Neural crest cell (in vitro differentiated cells): Measurements from ENCODE around the gene PTMA. TPM values are rescaled to one million over a fixed set of nuclear protein-coding genes. Genes with fewer than 3 reads are reported as not detected.
A peak's percentile ranks its signal among the peaks of the same experiment; 100 is the strongest.

Experiments used
- DNase-seq: peaks from one replicate; pipeline ENCODE4 v3.0.0; 2021; ENCODE audit warnings: low read depth, mixed read lengths, low spot score
- H3K27ac Mint-ChIP-seq: one replicate; pipeline ENCODE4 v1.8.0; 2021; ENCODE audit warnings: mild to moderate bottlenecking, mixed read lengths; ENCODE audit not compliant: unreplicated experiment
- H3K27me3 Mint-ChIP-seq: 2 replicates; pipeline ENCODE4 v1.8.0; 2021; ENCODE audit warnings: low read depth, mild to moderate bottlenecking, mixed read lengths
- H3K36me3 Mint-ChIP-seq: 2 replicates; pipeline ENCODE4 v1.8.0; 2021; ENCODE audit warnings: low read depth, mild to moderate bottlenecking, mixed read lengths
- H3K4me1 Mint-ChIP-seq: 2 replicates; pipeline ENCODE4 v1.8.0; 2021; ENCODE audit warnings: mixed read lengths
- H3K4me3 Mint-ChIP-seq: one replicate; pipeline ENCODE4 v1.8.0; 2021; ENCODE audit warnings: mild to moderate bottlenecking, mixed read lengths
- H3K9me3 Mint-ChIP-seq: 2 replicates; pipeline ENCODE4 v1.8.0; 2021; ENCODE audit warnings: mixed read lengths
- total RNA-seq: library from RNA; stranded (reverse); gene quantifications from 2 replicates; pipeline ENCODE4 v1.2.1, GENCODE V29; 2021
- TF ChIP-seq, protein P1 (sequence below): fragments of 200-600 bp; sonication (generic); conservative IDR thresholded peaks from 2 replicates; pipeline ENCODE4 v1.5.0; 2021; ENCODE audit warnings: antibody characterized with exemption, mild to moderate bottlenecking

The PTMA gene
- total RNA-seq, 1 donor from 2014 or later = 1,415 TPM

DNA sequence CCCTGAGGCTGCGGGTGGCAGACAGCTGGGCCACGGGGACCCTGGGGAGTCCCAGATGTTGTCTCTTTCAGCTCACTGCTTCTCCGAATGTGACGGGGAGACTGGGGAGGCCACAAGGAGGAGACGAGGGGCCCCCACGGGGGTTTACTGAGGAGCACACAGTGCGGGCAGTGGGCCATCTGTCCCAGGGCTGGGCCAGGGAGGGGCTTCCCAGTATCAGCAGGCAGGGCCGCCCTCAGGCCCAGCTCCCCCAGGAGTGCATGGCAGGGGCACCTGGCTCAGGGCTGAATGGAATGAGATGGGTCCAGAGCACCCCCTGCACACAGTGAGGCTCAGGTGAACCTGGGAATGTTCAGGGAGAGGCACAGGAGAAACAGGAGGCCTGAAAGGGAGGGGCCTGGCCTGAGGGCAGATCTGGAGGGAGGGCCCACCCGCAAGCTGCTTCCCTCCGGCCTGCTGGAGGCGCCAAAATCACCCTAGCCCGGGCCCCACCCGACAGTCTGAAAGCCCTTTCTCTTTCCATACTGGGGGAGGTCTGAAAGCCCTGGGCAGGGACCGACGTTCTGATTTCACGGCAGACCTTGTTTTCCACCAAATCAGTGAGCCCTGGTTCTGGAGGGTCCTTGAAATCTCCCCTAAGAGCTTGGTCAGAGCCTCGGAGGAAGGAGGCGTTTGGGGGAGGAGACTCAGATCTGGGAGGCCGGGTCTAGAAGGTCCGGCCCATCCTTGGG is 35.5 kb upstream of the PTMA start:
- TF ChIP-seq, protein P1, sequence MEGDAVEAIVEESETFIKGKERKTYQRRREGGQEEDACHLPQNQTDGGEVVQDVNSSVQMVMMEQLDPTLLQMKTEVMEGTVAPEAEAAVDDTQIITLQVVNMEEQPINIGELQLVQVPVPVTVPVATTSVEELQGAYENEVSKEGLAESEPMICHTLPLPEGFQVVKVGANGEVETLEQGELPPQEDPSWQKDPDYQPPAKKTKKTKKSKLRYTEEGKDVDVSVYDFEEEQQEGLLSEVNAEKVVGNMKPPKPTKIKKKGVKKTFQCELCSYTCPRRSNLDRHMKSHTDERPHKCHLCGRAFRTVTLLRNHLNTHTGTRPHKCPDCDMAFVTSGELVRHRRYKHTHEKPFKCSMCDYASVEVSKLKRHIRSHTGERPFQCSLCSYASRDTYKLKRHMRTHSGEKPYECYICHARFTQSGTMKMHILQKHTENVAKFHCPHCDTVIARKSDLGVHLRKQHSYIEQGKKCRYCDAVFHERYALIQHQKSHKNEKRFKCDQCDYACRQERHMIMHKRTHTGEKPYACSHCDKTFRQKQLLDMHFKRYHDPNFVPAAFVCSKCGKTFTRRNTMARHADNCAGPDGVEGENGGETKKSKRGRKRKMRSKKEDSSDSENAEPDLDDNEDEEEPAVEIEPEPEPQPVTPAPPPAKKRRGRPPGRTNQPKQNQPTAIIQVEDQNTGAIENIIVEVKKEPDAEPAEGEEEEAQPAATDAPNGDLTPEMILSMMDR = no peak
- Mint-ChIP-seq H3K9me3 (no peaks in the 10 kb centered on the region), H3K4me3 (no peak overlapping the region), H3K27ac (no peak overlapping the region), H3K36me3 (no peaks in the 10 kb centered on the region), H3K27me3 (no peaks in the 10 kb centered on the region), H3K4me1 (peaks cover 29% of the 10 kb centered on the region)
- DNase-seq = no peak

DNA sequence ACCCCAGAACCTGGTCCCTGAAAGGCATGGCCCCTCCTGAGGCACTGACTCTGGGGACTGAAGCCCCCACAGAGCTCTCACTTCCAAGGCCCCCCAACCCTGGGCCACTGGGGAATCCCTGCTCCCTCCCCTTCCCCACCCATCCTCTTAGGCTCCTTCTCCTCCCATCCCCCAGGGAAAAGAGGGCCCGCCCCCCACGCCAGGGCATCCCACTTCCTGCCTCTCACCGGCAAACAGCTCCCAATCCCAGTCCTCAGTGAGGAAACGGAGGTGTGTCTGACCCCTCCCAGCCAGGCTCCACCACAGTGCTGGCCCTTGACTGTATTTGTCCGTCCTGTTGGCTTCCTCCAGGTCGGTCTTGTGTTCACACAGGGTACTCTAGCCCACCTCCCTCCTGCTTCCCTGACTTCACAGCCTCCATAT is 35.0 kb upstream of the PTMA start:
- TF ChIP-seq, protein P1 = no peak
- no peak for DNase-seq
- H3K27ac Mint-ChIP-seq = peak overlapping the region; percentile 93
- H3K9me3 Mint-ChIP-seq = no peaks in the 10 kb centered on the region
- H3K4me1 Mint-ChIP-seq = peaks cover 30% of the 10 kb centered on the region
- no peaks in the 10 kb centered on the region for H3K27me3 Mint-ChIP-seq
- H3K36me3 Mint-ChIP-seq = no peaks in the 10 kb centered on the region
- H3K4me3 Mint-ChIP-seq = peak overlapping the region; percentile 81

DNA sequence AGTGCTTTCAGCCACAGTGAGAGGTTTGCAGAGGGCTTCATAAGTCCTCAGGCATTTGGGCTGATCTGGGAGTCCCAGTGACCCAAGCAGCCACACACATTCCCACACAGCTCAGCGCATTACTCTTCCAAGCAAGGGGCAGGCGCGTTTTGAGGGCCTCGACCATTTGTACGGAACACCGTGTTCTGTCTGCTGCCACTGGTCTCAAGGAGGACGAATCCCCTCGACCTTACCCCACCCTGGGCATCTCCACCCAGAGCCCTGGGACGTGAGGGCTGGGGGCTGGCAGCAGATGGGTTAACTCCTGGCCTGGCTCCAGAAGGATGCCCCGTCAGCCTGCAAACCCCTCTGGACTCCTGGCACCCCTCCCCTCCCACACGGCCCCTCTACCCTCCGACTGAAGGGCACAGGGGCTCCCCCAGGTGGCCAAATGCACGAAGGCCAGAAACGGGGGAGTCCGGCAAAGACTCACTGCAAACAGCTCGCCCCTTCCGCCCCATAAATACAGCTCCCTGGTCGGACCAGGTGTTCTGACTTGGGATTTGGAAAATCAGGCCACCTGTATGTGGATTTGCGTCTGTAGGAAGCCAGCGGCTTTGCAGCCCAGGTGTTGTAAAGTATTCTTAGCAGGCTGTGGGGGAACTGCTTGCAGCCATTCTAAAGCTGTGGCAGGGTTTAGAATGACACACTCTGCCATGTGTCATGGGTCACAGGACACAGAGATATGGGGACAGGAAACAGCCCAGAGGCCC is 33.6 kb upstream of the PTMA start:
- Mint-ChIP-seq H3K4me3 (no peak overlapping the region), H3K27me3 (no peaks in the 10 kb centered on the region), H3K4me1 (peaks cover 30% of the 10 kb centered on the region), H3K36me3 (no peaks in the 10 kb centered on the region), H3K27ac (no peak overlapping the region), H3K9me3 (no peaks in the 10 kb centered on the region)
- DNase-seq = peak; percentile 77
- TF ChIP-seq, protein P1 = peak; percentile 80

DNA sequence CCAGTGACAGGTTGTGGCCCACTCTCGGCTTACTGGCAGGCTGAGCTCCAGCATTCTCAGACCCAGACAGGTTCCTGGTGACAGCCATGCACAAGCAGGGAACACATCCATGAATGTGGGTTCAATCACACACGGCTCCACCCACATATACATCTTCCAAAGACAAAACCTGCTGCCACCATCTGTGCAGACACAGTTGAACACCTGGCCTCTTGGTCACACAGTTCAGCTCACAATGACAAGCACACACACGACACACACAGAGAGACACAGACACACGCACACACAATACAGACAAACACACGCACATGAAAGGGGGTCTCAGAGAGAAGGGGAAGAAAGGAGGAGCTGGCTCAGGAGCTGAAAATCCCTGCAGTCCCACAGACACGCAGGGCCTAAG is 32.1 kb upstream of the PTMA start:
- TF ChIP-seq, protein P1 = no peak
- Mint-ChIP-seq H3K27ac (no peak overlapping the region), H3K4me1 (peaks cover 34% of the 10 kb centered on the region), H3K9me3 (no peaks in the 10 kb centered on the region), H3K4me3 (peak overlapping the region; percentile 24), H3K36me3 (no peaks in the 10 kb centered on the region), H3K27me3 (no peaks in the 10 kb centered on the region)
- no peak for DNase-seq

DNA sequence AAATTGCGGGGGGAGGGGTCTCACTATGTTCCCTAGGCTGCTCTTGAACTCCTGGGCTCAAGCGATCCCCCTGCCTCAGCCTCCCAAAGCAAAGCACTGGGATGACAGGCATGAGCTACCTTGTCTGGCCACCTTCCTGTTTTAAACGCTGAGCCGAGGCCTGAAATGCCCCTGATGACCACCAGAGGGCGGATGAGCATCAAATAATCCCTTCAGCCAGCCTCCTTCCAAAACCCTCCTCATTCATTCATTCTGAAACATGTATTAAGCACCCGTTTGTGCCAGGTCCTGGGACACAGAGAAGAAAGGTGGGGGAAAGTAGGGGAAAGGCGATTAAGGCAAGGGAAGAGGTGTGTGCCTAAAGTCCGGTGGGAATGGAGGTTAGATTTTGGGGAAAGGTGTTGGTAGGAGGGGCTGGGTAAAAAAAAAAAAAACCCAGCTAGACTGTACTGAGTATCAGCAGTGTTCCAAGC is 30.7 kb upstream of the PTMA start:
- Mint-ChIP-seq H3K9me3 (no peaks in the 10 kb centered on the region), H3K4me3 (peak overlapping the region; percentile 59), H3K36me3 (no peaks in the 10 kb centered on the region), H3K27me3 (no peaks in the 10 kb centered on the region), H3K27ac (no peak overlapping the region), H3K4me1 (peaks cover 40% of the 10 kb centered on the region)
- TF ChIP-seq, protein P1 = peak; percentile 93
- DNase-seq = peak; percentile 86
